Uterus (tissue), 2 donors: Measurements from ENCODE around the gene E2F4.

Source experiments
- POLR2A ChIP-seq, 2 donors: fragments of 450-650 bp; IDR thresholded peaks; one replicate each; pipeline ENCODE4 v1.6.1; 2016; ENCODE audit warnings: antibody characterized with exemption in 2 of 2, mild to moderate bottlenecking in 1 of 2, moderate library complexity in 1 of 2
- TF ChIP-seq, protein P1 (sequence below), 4 experiments: fragments of 200-600 bp in 2 of 4; fragments of 450-650 bp in 2 of 4; sonication (generic) in 2 of 4; IDR thresholded peaks; one replicate each; pipeline ENCODE4 v1.5.1; 2016 to 2019; ENCODE audit warnings: antibody characterized with exemption in 4 of 4, mild to moderate bottlenecking in 2 of 4, moderate library complexity in 1 of 4

DNA sequence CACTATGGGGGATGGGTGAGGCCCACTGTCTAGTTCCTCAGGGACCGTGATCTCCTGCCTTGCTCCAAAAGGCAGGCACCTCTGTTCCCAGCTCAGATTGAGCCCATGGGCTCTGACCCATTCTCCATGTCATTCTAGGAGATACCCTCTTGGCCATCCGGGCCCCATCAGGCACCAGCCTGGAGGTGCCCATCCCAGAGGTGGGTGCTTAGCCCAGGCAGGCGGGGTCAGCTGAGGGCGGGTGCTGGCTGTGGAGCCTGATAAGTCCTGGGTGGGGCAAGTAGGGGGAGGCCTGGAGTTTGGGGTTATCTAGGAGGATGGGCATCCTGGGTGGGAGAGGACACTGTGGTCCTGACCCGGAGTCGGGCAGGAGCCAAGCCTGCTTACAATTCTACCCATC, 2.3 kb downstream of the E2F4 start:
- TF ChIP-seq, protein P1, sequence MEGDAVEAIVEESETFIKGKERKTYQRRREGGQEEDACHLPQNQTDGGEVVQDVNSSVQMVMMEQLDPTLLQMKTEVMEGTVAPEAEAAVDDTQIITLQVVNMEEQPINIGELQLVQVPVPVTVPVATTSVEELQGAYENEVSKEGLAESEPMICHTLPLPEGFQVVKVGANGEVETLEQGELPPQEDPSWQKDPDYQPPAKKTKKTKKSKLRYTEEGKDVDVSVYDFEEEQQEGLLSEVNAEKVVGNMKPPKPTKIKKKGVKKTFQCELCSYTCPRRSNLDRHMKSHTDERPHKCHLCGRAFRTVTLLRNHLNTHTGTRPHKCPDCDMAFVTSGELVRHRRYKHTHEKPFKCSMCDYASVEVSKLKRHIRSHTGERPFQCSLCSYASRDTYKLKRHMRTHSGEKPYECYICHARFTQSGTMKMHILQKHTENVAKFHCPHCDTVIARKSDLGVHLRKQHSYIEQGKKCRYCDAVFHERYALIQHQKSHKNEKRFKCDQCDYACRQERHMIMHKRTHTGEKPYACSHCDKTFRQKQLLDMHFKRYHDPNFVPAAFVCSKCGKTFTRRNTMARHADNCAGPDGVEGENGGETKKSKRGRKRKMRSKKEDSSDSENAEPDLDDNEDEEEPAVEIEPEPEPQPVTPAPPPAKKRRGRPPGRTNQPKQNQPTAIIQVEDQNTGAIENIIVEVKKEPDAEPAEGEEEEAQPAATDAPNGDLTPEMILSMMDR (IDR thresholded peaks at IDR 0.05): no peak
- no peak for TF ChIP-seq POLR2A (IDR thresholded peaks at IDR 0.05)
